ENCODE measurements around the gene LRRC3C. TPM values are rescaled to one million over a fixed set of nuclear protein-coding genes. Genes with fewer than 3 reads are reported as not detected.

Gene LRRC3C
- total and polyA plus RNA-seq, 4 donors = not detected

DNA sequence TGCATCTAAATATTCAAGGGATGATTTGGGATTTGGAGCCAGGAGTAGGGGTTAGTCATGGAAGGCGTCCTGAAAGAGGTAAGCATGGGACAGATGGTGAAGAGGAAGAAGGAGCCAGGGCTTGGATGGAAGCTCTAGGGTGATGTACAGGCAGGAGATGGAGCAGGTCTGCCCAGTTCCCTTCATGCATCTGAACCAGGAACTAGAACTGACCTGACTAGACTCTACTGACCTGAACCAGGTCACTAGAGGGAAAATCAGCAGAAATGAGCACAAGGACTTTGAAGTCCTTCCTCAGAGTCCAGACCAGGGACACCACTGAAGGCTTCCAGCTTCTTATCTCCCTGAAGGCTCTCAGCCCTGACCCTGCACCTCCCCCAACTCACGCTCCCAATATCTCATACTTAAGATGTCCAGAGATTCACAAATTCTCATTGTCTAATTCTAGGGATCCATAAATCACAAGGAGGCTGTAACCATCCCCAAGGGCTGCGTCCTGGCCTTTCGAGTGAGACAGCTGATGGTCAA lies 43.6 kb downstream of the LRRC3C start:
- peaks cover 0 to 9% (median 2%) of the 10 kb centered on the region in 3 donors for H3K27me3 ChIP-seq (ENCODE audit: control insufficient read depth in 3 of 3, insufficient read depth in 3 of 3, low read length in 2 of 3)
- DNase-seq = no peak
- no peak overlapping the region for H3K27ac ChIP-seq (ENCODE audit: low read depth in 1 of 2, low read length in 1 of 2)
- WGBS, 2 donors = 90 to 96% methylated on average over 4 of the region's 4 CpGs
- no peak for ATAC-seq (ENCODE audit: insufficient read depth, low FRiP score)
- H3K9me3 ChIP-seq (ENCODE audit: control insufficient read depth in 4 of 4, insufficient read depth in 3 of 4, low read length in 3 of 4) = no peaks in the 10 kb centered on the region
- H3K4me3 ChIP-seq = no peak overlapping the region
- TF ChIP-seq, protein P1, sequence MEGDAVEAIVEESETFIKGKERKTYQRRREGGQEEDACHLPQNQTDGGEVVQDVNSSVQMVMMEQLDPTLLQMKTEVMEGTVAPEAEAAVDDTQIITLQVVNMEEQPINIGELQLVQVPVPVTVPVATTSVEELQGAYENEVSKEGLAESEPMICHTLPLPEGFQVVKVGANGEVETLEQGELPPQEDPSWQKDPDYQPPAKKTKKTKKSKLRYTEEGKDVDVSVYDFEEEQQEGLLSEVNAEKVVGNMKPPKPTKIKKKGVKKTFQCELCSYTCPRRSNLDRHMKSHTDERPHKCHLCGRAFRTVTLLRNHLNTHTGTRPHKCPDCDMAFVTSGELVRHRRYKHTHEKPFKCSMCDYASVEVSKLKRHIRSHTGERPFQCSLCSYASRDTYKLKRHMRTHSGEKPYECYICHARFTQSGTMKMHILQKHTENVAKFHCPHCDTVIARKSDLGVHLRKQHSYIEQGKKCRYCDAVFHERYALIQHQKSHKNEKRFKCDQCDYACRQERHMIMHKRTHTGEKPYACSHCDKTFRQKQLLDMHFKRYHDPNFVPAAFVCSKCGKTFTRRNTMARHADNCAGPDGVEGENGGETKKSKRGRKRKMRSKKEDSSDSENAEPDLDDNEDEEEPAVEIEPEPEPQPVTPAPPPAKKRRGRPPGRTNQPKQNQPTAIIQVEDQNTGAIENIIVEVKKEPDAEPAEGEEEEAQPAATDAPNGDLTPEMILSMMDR (IDR thresholded peaks at IDR 0.05; ENCODE audit: control extremely low read depth, extremely low read depth) = no peak
- peaks cover 0 to 2% (median 0%) of the 10 kb centered on the region in 5 donors for H3K4me1 ChIP-seq (ENCODE audit: control insufficient read depth in 5 of 5, insufficient read depth in 5 of 5, low read length in 5 of 5)
- H3K36me3 ChIP-seq (ENCODE audit: control insufficient read depth in 4 of 4, insufficient read depth in 4 of 4, low read length in 4 of 4) = no peaks in the 10 kb centered on the region
- H3K9ac ChIP-seq (ENCODE audit: insufficient read depth in 1 of 2, low read length in 2 of 2) = no peak overlapping the region

GRCh38 chr17:39972271-39972670 lies 44.7 kb downstream of the LRRC3C start:
- H3K27me3 ChIP-seq (ENCODE audit: control insufficient read depth in 3 of 3, insufficient read depth in 3 of 3, low read length in 2 of 3) = peaks cover 0 to 9% (median 2%) of the 10 kb centered on the region in 3 donors
- TF ChIP-seq, protein P1 (IDR thresholded peaks at IDR 0.05; ENCODE audit: control extremely low read depth, extremely low read depth) = no peak
- DNase-seq (no peak), ATAC-seq (ENCODE audit: insufficient read depth, low FRiP score) (no peak)
- peaks cover 0 to 2% (median 0%) of the 10 kb centered on the region in 5 donors for H3K4me1 ChIP-seq (ENCODE audit: control insufficient read depth in 5 of 5, insufficient read depth in 5 of 5, low read length in 5 of 5)
- no peaks in the 10 kb centered on the region for H3K9me3 ChIP-seq (ENCODE audit: control insufficient read depth in 4 of 4, insufficient read depth in 3 of 4, low read length in 3 of 4)
- H3K36me3 ChIP-seq (ENCODE audit: control insufficient read depth in 4 of 4, insufficient read depth in 4 of 4, low read length in 4 of 4) = no peaks in the 10 kb centered on the region
- H3K27ac ChIP-seq (ENCODE audit: low read depth in 1 of 2, low read length in 1 of 2) = no peak overlapping the region
- 32 to 46% methylated on average over 3 of the region's 3 CpGs for WGBS, 2 donors
- no peak overlapping the region for H3K9ac ChIP-seq (ENCODE audit: insufficient read depth in 1 of 2, low read length in 2 of 2)
- H3K4me3 ChIP-seq = no peak overlapping the region

DNA sequence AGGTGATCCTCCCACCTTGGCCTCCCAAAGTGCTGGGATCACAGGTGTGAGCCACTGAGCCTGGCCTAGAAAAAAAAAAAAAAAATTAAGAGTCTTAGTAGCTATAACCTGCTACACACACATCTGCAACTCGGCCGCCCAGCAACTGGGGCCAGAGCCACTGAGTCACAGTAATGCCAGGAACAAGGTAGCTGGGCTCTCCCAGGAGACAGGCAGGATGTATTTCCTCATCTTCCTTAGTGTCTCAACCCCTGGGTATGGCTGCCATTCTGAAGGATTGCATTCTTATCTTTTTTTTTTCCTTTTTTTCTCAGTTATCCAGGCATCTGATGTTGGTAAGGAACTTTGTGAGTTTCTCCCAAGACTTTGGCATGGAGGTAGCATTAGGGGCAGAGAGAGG lies 46.0 kb downstream of the LRRC3C start:
- ATAC-seq (ENCODE audit: insufficient read depth, low FRiP score) = no peak

More for the DNA sequence above, 46.0 kb downstream of the LRRC3C start:
- H3K36me3 ChIP-seq (ENCODE audit: control insufficient read depth in 4 of 4, insufficient read depth in 4 of 4, low read length in 4 of 4) = no peaks in the 10 kb centered on the region
- H3K9ac ChIP-seq (ENCODE audit: insufficient read depth in 1 of 2, low read length in 2 of 2) = no peak overlapping the region
- TF ChIP-seq, protein P1 (IDR thresholded peaks at IDR 0.05; ENCODE audit: control extremely low read depth, extremely low read depth) = no peak
- H3K4me3 ChIP-seq = no peak overlapping the region
- no peak for DNase-seq
- peaks cover 0 to 2% (median 0%) of the 10 kb centered on the region in 5 donors for H3K4me1 ChIP-seq (ENCODE audit: control insufficient read depth in 5 of 5, insufficient read depth in 5 of 5, low read length in 5 of 5)
- H3K27me3 ChIP-seq (ENCODE audit: control insufficient read depth in 3 of 3, insufficient read depth in 3 of 3, low read length in 2 of 3) = peaks cover 0 to 9% (median 2%) of the 10 kb centered on the region in 3 donors
- H3K27ac ChIP-seq (ENCODE audit: low read depth in 1 of 2, low read length in 1 of 2) = no peak overlapping the region
- H3K9me3 ChIP-seq (ENCODE audit: control insufficient read depth in 4 of 4, insufficient read depth in 3 of 4, low read length in 3 of 4) = no peaks in the 10 kb centered on the region
- WGBS, 2 donors = 86 to 93% methylated on average over 2 of the region's 2 CpGs

Measured in lung (tissue), 12 donors.